Right ventricle myocardium inferior (tissue), 1 donor: ENCODE data around the gene ETF1. TPM values are rescaled to one million over a fixed set of nuclear protein-coding genes. Genes with fewer than 3 reads are reported as not detected.

Experiments
- ATAC-seq: fragments of 200-7000 bp; cut with Tn5 transposase; one replicate; pipeline ENCODE4 v1.9.1; 2020; ENCODE audit warnings: mild to moderate bottlenecking, moderate library complexity
- DNase-seq: peaks from one replicate; pipeline ENCODE4 v3.0.0; 2021; ENCODE audit errors: missing footprints
- intact Hi-C: fragments of 100-400 bp; cut with DNase I; formaldehyde crosslinking; loops from one replicate; pipeline ENCODE4 v1.11.0; 2022
- total RNA-seq: library from RNA; stranded (reverse); fragmentation: NEBNext Ultra II Directional; extraction: Animal tissue kit (Norgen Biotek cat#: 25700); gene quantifications from one replicate; pipeline ENCODE4 v1.2.1, GENCODE V29; 2021
- donor health status: DM: no; HTN: yes; CAD: no; lungs with severe emphysema.

The ETF1 gene
- total RNA-seq, 1 donor from 2014 or later = 90.6 TPM

DNA sequence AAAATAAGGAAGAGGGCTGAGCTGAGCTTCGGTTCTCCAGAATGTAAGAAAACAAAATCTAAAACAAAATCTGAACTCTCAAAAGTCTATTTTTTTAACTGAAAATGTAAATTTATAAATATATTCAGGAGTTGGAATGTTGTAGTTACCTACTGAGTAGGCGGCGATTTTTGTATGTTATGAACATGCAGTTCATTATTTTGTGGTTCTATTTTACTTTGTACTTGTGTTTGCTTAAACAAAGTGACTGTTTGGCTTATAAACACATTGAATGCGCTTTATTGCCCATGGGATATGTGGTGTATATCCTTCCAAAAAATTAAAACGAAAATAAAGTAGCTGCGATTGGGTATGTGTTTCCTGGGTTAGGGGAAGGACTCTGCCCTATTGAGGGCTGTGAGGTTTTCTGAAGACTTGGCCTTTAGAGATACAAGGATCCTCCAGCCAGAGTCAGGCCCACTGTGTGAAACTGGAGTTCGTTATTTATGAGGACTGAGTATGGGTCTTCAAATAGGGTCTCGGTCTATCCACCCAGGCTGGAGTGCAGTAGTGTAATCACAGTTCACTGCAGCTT lies 74.0 kb downstream of the ETF1 start:
- no peak for ATAC-seq
- DNase-seq = no peak
- intact Hi-C loops = no loop called here

DNA sequence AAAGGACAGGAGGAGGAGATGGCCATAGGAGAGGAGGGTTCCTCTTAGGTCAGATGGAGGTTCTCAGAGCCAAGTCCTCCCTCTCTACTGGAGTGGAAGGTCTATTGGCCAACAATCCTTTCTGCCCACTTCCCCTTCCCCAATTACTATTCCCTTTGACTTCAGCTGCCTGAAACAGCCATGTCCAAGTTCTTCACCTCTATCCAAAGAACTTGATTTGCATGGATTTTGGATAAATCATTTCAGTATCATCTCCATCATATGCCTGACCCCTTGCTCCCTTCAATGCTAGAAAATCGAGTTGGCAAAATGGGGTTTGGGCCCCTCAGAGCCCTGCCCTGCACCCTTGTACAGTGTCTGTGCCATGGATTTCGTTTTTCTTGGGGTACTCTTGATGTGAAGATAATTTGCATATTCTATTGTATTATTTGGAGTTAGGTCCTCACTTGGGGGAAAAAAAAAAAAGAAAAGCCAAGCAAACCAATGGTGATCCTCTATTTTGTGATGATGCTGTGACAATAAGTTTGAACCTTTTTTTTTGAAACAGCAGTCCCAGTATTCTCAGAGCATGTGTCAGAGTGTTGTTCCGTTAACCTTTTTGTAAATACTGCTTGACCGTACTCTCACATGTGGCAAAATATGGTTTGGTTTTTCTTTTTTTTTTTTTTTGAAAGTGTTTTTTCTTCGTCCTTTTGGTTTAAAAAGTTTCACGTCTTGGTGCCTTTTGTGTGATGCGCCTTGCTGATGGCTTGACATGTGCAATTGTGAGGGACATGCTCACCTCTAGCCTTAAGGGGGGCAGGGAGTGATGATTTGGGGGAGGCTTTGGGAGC lies 74.7 kb downstream of the ETF1 start:
- ATAC-seq (no peak), DNase-seq (no peak)
- intact Hi-C loops = no loop called here

DNA sequence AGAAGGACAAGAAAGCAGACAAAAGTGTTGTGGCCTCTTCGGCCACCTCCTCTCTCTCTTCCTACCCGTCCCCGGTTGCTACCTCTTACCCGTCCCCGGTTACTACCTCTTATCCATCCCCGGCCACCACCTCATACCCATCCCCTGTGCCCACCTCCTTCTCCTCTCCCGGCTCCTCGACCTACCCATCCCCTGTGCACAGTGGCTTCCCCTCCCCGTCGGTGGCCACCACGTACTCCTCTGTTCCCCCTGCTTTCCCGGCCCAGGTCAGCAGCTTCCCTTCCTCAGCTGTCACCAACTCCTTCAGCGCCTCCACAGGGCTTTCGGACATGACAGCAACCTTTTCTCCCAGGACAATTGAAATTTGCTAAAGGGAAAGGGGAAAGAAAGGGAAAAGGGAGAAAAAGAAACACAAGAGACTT lies 75.3 kb downstream of the ETF1 start:
- ATAC-seq (no peak), DNase-seq (no peak)
- intact Hi-C loops = no loop called here

DNA sequence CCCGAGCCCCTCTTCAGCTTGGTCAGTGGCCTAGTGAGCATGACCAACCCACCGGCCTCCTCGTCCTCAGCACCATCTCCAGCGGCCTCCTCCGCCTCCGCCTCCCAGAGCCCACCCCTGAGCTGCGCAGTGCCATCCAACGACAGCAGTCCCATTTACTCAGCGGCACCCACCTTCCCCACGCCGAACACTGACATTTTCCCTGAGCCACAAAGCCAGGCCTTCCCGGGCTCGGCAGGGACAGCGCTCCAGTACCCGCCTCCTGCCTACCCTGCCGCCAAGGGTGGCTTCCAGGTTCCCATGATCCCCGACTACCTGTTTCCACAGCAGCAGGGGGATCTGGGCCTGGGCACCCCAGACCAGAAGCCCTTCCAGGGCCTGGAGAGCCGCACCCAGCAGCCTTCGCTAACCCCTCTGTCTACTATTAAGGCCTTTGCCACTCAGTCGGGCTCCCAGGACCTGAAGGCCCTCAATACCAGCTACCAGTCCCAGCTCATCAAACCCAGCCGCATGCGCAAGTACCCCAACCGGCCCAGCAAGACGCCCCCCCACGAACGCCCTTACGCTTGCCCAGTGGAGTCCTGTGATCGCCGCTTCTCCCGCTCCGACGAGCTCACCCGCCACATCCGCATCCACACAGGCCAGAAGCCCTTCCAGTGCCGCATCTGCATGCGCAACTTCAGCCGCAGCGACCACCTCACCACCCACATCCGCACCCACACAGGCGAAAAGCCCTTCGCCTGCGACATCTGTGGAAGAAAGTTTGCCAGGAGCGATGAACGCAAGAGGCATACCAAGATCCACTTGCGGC lies 75.9 kb downstream of the ETF1 start:
- DNase-seq (no peak), ATAC-seq (no peak)
- intact Hi-C loops = no loop called here

DNA sequence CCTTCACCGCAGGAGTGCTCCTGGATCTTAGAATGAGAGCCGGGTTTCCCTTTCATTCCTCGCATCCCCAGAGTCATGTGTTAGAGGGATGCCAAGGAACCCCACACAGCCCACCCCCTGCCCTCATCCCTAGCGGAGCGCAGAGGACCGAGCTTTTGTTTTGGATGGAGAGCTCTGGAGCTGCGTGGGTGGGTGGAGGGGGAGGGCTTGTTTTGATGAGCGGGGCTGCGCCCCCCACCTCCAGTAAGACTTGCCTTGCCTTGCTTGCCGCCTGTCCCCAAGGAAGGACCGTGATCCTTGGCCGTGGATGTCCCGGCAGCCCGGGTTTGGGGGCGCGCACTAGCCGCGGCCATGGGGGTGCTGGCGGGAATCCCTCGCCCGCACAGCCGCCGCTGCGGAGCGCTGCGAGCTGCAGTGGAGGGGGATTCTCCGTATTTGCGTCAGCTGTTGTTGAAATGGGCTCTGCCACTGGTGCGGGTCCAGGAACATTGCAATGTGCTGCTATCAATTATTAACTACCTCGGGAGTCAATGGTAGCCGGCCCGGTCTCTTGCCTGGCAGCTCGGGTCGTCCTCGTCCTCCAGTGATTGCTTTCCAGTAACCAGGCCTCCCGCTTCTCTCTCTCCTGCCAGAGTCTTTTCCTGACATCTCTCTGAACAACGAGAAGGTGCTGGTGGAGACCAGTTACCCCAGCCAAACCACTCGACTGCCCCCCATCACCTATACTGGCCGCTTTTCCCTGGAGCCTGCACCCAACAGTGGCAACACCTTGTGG lies 76.7 kb downstream of the ETF1 start:
- ATAC-seq = no peak

DNA sequence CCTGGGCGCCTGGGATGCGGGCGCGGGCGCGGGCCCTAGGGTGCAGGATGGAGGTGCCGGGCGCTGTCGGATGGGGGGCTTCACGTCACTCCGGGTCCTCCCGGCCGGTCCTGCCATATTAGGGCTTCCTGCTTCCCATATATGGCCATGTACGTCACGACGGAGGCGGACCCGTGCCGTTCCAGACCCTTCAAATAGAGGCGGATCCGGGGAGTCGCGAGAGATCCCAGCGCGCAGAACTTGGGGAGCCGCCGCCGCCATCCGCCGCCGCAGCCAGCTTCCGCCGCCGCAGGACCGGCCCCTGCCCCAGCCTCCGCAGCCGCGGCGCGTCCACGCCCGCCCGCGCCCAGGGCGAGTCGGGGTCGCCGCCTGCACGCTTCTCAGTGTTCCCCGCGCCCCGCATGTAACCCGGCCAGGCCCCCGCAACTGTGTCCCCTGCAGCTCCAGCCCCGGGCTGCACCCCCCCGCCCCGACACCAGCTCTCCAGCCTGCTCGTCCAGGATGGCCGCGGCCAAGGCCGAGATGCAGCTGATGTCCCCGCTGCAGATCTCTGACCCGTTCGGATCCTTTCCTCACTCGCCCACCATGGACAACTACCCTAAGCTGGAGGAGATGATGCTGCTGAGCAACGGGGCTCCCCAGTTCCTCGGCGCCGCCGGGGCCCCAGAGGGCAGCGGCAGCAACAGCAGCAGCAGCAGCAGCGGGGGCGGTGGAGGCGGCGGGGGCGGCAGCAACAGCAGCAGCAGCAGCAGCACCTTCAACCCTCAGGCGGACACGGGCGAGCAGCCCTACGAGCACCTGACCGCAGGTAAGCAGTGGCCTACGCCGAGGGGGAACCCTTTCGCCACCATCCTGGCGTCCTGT lies 77.5 kb downstream of the ETF1 start, which contains the start of gene EGR1:
EGR1 (plus strand) TSS at position 219 of the 864 bp plus-strand sequence; CDS start at position 502, 283 bp downstream.
- intact Hi-C loops = loop anchor here (1.0 kb wide), 1 partner anchor 27 kb away; no protein-coding TSS in a partner anchor
- DNase-seq (peak; percentile 97), ATAC-seq (peak; percentile 71)

More for the DNA sequence above, 76.7 kb downstream of the ETF1 start:
- no peak for DNase-seq
- intact Hi-C loops = no loop called here

DNA sequence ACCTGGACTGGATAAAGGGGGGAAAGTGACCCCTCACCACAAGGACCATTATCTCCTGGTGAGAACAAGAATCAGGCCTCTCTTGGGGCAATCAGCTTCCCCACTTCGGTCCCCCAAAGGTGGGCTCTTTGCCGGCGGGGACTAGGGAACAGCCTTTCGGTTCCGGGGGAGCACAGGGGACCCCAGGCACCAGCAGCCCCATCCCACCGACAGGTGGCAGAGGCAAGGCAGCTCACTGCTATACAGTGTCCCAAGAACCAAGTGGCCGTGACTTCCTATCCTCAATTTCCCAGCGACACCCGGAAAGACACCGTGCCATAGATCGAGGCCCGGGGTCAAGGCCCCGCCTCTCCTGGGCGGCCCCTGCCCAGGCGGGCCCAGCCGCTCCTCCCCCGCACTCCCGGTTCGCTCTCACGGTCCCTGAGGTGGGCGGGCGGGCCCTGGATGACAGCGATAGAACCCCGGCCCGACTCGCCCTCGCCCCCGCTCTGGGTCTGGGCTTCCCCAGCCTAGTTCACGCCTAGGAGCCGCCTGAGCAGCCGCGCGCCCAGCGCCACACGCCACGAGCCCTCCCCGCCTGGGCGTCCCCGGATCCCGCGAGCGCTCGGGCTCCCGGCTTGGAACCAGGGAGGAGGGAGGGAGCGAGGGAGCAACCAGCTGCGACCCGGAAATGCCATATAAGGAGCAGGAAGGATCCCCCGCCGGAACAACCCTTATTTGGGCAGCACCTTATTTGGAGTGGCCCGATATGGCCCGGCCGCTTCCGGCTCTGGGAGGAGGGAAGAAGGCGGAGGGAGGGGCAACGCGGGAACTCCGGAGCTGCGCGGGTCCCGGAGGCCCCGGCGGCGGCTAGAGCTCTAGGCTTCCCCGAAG lies 78.4 kb downstream of the ETF1 start:
- DNase-seq = peak; percentile 97
- intact Hi-C loops = loop anchor here (1.0 kb wide), 3 partner anchors 28 to 79 kb away; partner anchors contain the start of gene ETF1
- peak; percentile 92 for ATAC-seq

DNA sequence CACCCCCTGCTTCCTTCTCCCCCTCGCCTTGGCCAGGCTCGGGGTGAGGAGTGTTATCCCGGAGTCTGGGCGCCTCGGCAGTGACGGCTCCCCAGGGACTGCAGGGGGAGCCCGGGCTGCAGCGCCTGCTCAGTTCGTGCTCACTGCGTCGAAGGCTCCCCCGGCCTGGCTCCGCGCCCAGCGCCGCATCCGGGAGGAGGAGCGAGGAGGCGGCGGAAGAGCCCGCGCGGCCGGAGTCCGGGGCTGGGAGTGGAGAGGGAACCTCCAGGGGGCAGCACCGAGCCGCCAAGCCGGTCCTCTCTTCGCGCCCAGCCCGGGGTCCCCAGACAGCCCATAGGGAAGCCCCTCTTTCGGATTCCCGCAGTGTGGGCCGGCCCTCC lies 79.0 kb downstream of the ETF1 start:
- DNase-seq (peak; percentile 98), ATAC-seq (peak; percentile 83)
- intact Hi-C loops = loop anchor here (1.0 kb wide), 2 partner anchors 39 to 79 kb away; partner anchors contain the start of gene ETF1

DNA sequence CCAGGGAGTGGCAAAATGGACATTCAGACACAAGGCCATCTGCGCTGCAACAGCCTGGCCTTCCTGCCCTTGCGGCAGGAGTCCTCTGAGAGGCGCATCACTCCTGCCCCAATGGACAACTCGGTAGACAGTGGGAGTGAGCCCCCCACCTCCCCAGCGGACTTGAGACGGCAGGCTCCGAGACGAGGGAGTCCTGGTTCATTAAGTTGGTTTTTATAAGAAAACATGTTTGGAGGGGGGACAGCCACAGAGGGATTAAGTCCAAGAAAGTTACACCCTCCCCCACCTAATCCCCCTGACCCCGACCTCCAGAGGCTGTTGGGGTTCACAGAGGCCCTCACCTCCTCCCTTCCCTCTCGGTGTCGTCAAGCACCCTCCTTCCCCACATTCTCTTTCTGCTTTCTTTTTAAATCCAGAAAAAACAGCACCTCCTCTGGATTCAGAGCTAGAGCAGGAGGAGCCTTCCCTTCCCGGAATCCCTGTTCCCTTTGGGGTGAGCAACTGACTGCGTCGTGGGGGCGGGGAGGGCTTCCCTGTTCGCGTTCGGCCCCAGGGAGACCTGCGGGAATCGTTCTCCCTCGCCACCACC lies 79.5 kb downstream of the ETF1 start:
- intact Hi-C loops = loop anchor here (1.0 kb wide), 2 partner anchors 40 to 80 kb away; partner anchors contain the start of gene ETF1
- DNase-seq = no peak
- no peak for ATAC-seq

DNA sequence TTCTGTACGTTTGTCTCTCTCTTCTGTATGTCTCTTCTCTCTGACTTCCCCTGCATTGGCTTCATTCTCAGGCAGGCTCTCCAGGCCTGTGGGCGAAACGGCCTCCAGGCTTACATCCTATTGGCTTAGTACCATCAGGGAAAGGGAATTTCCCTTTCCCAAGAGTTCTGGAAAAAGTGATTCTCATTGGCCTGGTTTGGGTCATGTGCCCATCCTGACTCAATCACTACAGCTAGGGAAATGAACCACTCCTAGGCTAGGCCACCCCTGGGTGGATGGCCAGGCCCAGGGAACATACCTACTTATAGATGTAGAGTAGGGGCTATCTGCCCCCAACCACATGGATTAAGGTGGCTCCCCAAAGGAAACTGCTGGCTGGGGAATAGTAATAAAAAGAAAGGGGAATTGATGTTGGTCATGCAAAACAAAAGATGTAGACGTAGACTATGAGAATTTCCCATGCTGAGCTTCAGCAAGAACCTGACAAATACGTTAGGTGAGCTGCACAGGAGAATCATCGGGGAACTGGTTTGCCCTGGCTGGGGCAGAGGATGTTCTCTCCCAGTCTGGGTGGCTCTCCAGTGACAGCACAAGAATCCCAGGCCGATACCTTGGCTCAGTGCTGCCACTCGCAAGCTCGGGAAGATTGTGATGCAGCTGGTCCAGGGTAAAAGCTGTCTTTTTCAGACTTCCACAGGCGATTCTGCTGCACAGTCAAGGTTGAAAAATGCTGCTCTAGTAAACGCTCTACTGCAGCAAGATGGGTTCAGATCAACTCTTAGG lies 81.5 kb downstream of the ETF1 start:
- intact Hi-C loops = no loop called here
- DNase-seq = no peak
- ATAC-seq = no peak

DNA sequence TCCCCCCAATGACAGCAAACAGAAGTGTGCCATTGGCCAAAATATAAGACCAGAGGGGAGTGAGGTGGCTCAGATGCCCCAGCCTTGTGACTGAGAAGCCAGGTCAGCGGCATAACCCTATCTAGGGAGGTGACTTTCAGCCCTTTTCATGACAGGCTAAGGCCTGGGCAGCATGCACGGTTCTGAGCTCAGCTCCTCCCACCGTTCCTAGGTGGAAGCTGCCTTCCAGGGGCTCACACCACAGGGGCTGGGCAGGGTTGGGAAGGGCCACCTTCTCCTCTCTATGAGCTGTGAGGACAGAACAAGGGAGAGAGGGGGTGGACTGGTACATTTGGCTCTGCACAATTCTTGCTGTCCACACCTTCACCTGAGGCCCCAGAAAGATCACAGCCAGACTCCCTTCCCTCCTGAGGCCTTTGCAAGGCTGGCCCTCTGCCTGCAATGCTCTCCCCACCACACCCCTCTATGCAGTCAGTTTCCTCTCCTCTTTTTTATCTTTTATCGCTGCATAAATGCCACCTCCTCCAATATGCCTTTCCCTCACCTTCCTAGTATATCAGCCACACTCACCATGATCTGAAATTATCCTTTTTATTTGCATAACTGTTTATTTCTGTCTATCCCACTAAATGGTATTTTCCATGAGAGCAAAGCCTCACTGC lies 82.9 kb downstream of the ETF1 start:
- ATAC-seq = no peak
- intact Hi-C loops = no loop called here
- DNase-seq = no peak

DNA sequence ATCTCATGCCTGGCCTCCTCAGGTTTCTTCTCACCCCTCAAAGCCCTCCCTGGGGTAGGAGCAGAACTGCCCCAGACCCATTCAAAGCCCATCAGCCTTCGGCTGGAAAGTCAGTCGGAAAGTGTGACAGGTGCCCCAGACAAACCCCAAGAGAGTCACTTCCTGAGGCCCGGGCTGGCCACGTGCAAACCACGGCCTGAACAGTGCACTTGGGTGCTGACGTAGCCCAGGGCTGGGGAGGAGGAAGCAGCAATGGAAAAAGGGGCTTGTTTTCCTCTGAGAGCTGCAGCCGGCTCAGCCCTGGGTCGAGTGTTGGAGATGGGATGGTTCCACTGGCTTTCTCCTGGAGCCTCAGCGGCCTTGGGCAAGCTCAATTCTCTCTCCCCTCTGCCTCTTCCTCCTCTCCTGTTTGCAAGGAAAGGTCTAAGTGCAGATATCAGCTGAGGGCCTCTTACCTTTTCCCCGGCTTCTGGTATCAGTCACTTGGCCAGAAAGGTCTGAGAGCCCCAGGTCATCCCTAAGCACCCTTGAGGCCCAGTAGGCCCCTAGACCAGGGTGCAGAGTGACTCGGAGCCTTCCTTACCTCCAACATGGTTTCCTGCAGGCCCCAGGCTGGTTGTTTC lies 83.6 kb downstream of the ETF1 start:
- intact Hi-C loops = no loop called here
- no peak for ATAC-seq

DNA sequence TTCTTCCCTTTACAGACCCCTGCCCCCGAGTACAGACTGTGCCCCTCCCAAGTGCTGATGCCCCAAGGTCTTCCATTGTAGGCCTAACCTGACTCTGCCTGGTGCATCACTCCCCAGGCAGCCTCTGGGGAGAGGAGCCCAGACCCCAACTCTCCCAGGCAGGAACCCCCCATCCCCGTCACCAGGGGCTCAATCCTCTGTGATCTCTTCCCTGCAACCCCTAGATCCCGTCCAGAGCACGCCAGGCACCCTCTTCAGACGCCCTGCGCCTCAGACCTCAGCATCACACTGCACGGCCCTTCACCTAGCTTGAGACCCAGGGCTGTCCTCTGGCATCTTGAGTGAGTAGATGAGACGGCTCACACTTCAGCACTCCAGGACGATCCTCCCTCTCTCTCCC lies 84.2 kb downstream of the ETF1 start:
- ATAC-seq = no peak
- intact Hi-C loops = no loop called here
- no peak for DNase-seq

More for the DNA sequence above, 83.6 kb downstream of the ETF1 start:
- no peak for DNase-seq

DNA sequence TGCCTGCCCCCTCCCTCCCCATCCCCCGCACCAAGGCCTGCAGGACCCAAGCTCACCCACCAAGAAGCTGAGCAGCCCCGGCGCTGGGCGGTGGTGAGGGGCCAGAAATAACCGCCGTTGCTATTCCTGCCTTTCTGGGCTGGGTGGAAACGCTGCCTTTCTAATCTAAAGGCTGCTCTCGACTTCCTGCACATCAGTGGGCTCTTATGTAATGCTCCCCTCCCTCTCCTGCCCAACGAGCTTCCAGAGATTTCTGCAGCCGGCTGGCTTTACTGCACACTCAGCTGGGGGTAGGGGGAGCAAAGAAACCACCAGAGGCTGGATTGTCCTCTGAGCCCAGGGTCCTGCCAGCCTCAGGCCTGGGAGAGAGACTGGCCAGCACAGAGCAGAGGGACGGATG lies 84.7 kb downstream of the ETF1 start:
- intact Hi-C loops = no loop called here
- DNase-seq = no peak
- peak; percentile 20 for ATAC-seq
